ENCODE results near the gene SLC30A10. TPM values are rescaled to one million over a fixed set of nuclear protein-coding genes. Genes with fewer than 3 reads are reported as not detected.

Gene SLC30A10
- total RNA-seq, result not detected in 2 replicates

DNA sequence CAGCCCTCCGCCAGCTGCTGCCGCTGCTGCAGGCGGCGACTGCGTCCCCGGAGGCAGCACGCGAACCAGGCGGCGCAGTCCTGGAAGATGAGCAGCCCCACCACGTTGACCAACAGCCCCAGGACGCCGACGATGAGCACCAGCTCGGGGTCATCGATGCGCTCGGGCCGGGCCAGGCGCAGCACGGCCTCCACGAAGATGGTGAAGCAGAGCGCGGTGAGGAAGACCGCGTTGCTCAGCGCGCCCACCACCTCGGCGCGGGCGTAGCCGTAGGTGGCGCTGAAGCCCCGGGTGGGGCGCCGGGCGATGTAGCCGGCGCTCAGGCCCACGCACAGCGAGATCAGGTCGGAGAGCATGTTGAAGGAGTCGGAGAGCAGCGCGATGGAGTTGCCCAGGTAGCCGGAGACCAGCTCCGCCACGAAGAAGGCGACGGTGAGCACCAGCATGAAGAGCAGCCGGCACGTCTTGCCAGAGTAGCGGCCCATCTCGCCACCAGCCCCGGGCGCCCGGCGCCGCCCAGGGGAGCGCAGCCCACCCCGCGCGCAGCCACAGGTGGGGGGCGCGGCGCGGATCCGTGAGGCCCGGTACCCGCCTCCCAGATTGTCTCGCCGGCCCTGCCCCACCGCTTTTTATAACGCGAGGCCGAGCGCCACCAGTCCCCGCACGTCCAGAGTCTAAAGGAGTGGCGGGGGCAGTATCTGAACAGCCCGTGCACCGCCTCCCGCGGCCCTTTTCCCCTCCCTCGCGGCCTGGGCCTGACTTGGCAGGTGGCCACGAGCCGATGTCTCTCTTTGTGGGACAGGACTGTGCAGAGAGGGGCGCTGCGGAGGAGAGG is at the start of gene SLC30A10:
Gene SLC30A10 (minus strand): TSS at position 602 of the 835 bp plus-strand sequence. CDS start 117 bp downstream, at position 485.

Other genes with a start within 250 kb of the SLC30A10 start
- 52.5 and 52.7 TPM in 2 replicates for gene EPRS1, start 117.9 kb upstream of the SLC30A10 start, total RNA-seq
- gene BPNT1, start 161.2 kb upstream of the SLC30A10 start, total RNA-seq, result 12.2 and 15.3 TPM in 2 replicates
- gene IARS2, start 165.6 kb upstream of the SLC30A10 start, total RNA-seq, result 63.2 and 68.3 TPM in 2 replicates

All from cardiac ventricle fibroblast (primary cell).